K562 (cell line): ENCODE data around the gene TLR2. TPM values are rescaled to one million over a fixed set of nuclear protein-coding genes. Genes with fewer than 3 reads are reported as not detected.

Source experiments
- ATAC-seq: fragments of 200-7000 bp; cut with Tn5 transposase; 3 replicates; pipeline ENCODE4 v1.9.1; 2020; ENCODE audit warnings: moderate library complexity
- BruUV-seq: library from RNA; stranded (reverse); fragments of 400-500 nt; replicated peaks from 2 replicates; lab custom pipeline; 2021; lab: Mats Ljungman, UMichigan
- CTCF ChIA-PET: fragments of 300-600 bp; formaldehyde crosslinking; extraction: SDS; loops from one replicate; lab custom pipeline; 2021; ENCODE audit warnings: low intra/inter-chr PET ratio; lab: Yijun Ruan, JAX
- POLR2A ChIA-PET: fragments of 300-600, 350-650 bp; sonication (Branson Sonifier 250); formaldehyde crosslinking; extraction: SDS; loops from one replicate; lab custom pipeline; 2021; ENCODE audit warnings: antibody characterized with exemption, inconsistent platforms; lab: Yijun Ruan, JAX
- DNase-seq, 4 experiments: peaks; one replicate each; pipeline versions ENCODE4 v3.0.0 to v3.0.0-alpha.2; 2011 to 2018; ENCODE audit warnings: low spot score in 3 of 4, mixed read lengths in 3 of 4; ENCODE audit errors: extremely low read depth in 1 of 4
- FAIRE-seq: peaks from 2 replicates; lab custom pipeline; 2011; peaks lifted over from hg19 to GRCh38; lab: Jason Lieb, UNC
- H2AFZ ChIP-seq: 2 replicates; pipeline ENCODE4 v1.6.0; 2011; ENCODE audit warnings: low read depth, low read length, control low read depth, inconsistent platforms
- H3K27ac ChIP-seq: fragments of 200-600 bp; 3 replicates; pipeline ENCODE4 v1.8.0; 2011; ENCODE audit warnings: low read depth, mild to moderate bottlenecking, control low read depth, inconsistent platforms, low read length, moderate library complexity, mixed read lengths; ENCODE audit errors: extremely low read depth
- H3K27me3 ChIP-seq, 2 experiments: fragments of 300-600 bp in 1 of 2; 2 replicates in 1 of 2; 3 replicates in 1 of 2; pipeline versions ENCODE4 v1.6.0 to v1.8.0; 2011; ENCODE audit warnings: inconsistent platforms in 2 of 2, low read length in 2 of 2, mild to moderate bottlenecking in 1 of 2, mixed read lengths in 1 of 2, moderate library complexity in 1 of 2; ENCODE audit not compliant: control insufficient read depth in 2 of 2, insufficient read depth in 2 of 2
- H3K36me3 ChIP-seq: fragments of 300-600 bp; 3 replicates; pipeline ENCODE4 v1.8.0; 2011; ENCODE audit warnings: mild to moderate bottlenecking, low read length, inconsistent platforms; ENCODE audit not compliant: control insufficient read depth, insufficient read depth
- H3K4me1 ChIP-seq, 2 experiments: fragments of 200-600 bp in 1 of 2; replicated peaks in 1 of 2; 2 replicates in 1 of 2; 3 replicates in 1 of 2; pipeline versions ENCODE4 v1.5.1 to v1.8.0; 2011; ENCODE audit warnings: inconsistent platforms in 2 of 2, low read length in 2 of 2, mild to moderate bottlenecking in 1 of 2, mixed read lengths in 1 of 2, moderate library complexity in 1 of 2; ENCODE audit not compliant: control insufficient read depth in 2 of 2, insufficient read depth in 2 of 2
- H3K4me2 ChIP-seq: 2 replicates; pipeline ENCODE4 v1.6.1; 2011; ENCODE audit warnings: low read length, control low read depth, inconsistent platforms, mixed read lengths; ENCODE audit not compliant: insufficient read depth
- H3K4me3 ChIP-seq: fragments of 200-600 bp; sonication (generic), shearing (Covaris generic); 2 replicates; pipeline ENCODE4 v1.5.1; 2016; ENCODE audit warnings: control low read depth, inconsistent platforms
- H3K79me2 ChIP-seq: fragments of 200-600 bp; 3 replicates; pipeline ENCODE4 v1.8.0; 2011; ENCODE audit warnings: low read length, inconsistent platforms; ENCODE audit not compliant: control insufficient read depth, insufficient read depth
- H3K9ac ChIP-seq, 2 experiments: 2 replicates each; pipeline versions ENCODE4 v1.6.0 to v1.6.1; 2011; ENCODE audit warnings: low read depth in 2 of 2, low read length in 2 of 2, control low read depth in 1 of 2, inconsistent platforms in 1 of 2, mild to moderate bottlenecking in 1 of 2, mixed read lengths in 1 of 2; ENCODE audit not compliant: insufficient read depth in 1 of 2
- H3K9me1 ChIP-seq: one replicate; pipeline ENCODE4 v1.6.0; 2011; ENCODE audit warnings: inconsistent platforms, mild to moderate bottlenecking, low read length, moderate library complexity; ENCODE audit not compliant: control insufficient read depth, insufficient read depth
- H3K9me3 ChIP-seq: replicated peaks from 2 replicates; pipeline ENCODE4 v1.5.1; 2011; ENCODE audit warnings: low read depth, low read length, inconsistent platforms; ENCODE audit not compliant: control insufficient read depth, insufficient read depth
- H4K20me1 ChIP-seq: replicated peaks from 2 replicates; pipeline ENCODE4 v1.6.1; 2011; ENCODE audit warnings: low read length, inconsistent platforms, mixed read lengths; ENCODE audit not compliant: control insufficient read depth, insufficient read depth
- ARID4B ChIP-seq: sonication (generic); formaldehyde crosslinking; IDR thresholded peaks from 2 replicates; pipeline ENCODE4 v1.8.0; 2022; ENCODE audit warnings: mild to moderate bottlenecking, missing genetic modification reagents
- ARNT ChIP-seq, 2 experiments: fragments of 450-650 bp; IDR thresholded peaks; 2 replicates each; pipeline ENCODE4 v1.6.1; 2016; ENCODE audit warnings: mild to moderate bottlenecking in 1 of 2
- ATF1 ChIP-seq, 2 experiments: fragments of 450-650 bp in 1 of 2; IDR thresholded peaks; 2 replicates each; pipeline ENCODE4 v1.6.1; 2016; ENCODE audit warnings: missing compliant biosample characterization in 1 of 2, missing genetic modification characterization in 1 of 2
- BDP1 ChIP-seq: IDR thresholded peaks from 3 replicates; pipeline ENCODE4 v1.6.1; 2011; ENCODE audit not compliant: insufficient read length, insufficient read depth
- E2F4 ChIP-seq: sonication (generic); formaldehyde crosslinking; IDR thresholded peaks from 2 replicates; pipeline ENCODE4 v1.8.0; 2022; ENCODE audit warnings: mild to moderate bottlenecking, low read depth, missing genetic modification reagents
- ETV5 ChIP-seq: sonication (generic); formaldehyde crosslinking; IDR thresholded peaks from 2 replicates; pipeline ENCODE4 v1.4.0; 2020; ENCODE audit warnings: low read depth, mild to moderate bottlenecking, missing genetic modification reagents
- FOXM1 ChIP-seq, 2 experiments: fragments of 450-650 bp in 1 of 2; sonication (generic) in 1 of 2; formaldehyde crosslinking in 1 of 2; IDR thresholded peaks; 2 replicates each; pipeline versions ENCODE4 v1.6.1 to v1.9.0; 2017 to 2022; ENCODE audit warnings: low read depth in 2 of 2, mild to moderate bottlenecking in 2 of 2, missing genetic modification reagents in 1 of 2, moderate library complexity in 1 of 2
- GATAD2B ChIP-seq: fragments of 450-650 bp; IDR thresholded peaks from 2 replicates; pipeline ENCODE4 v1.6.1; 2017; ENCODE audit warnings: mild to moderate bottlenecking, borderline replicate concordance
- POLR2G ChIP-seq: fragments of 200-400 bp; formaldehyde crosslinking; IDR thresholded peaks from 2 replicates; pipeline ENCODE4 v1.6.1; 2017; ENCODE audit warnings: low read depth, mild to moderate bottlenecking, antibody characterized with exemption, low read length, moderate library complexity
- SAFB ChIP-seq: fragments of 200-400 bp; formaldehyde crosslinking; IDR thresholded peaks from 2 replicates; pipeline ENCODE4 v1.6.1; 2017; ENCODE audit warnings: low read depth, low read length, borderline replicate concordance
- SMC3 ChIP-seq: conservative IDR thresholded peaks from 2 replicates; pipeline ENCODE4 v1.6.1; 2011; ENCODE audit warnings: low read depth, low read length, improper control_type of control experiment; ENCODE audit not compliant: insufficient read depth
- XRCC5 ChIP-seq: fragments of 200-400 bp; formaldehyde crosslinking; IDR thresholded peaks from 2 replicates; pipeline ENCODE4 v1.6.1; 2017; ENCODE audit warnings: low read depth, mild to moderate bottlenecking, low read length
- ZNF143 ChIP-seq: sonication (generic); formaldehyde crosslinking; IDR thresholded peaks from 2 replicates; pipeline ENCODE4 v1.9.0; 2022; ENCODE audit warnings: mild to moderate bottlenecking, missing genetic modification reagents
- ZNF695 ChIP-seq: fragments of 450-650 bp; formaldehyde crosslinking; IDR thresholded peaks from 2 replicates; pipeline ENCODE4 v1.4.0; 2020; ENCODE audit warnings: mild to moderate bottlenecking, moderate library complexity
- WGBS: fragments of 100-300 bp; shearing (Covaris generic); methylation state at CpG from one replicate; pipeline ENCODE4 v1.1.6; 2016; ENCODE audit warnings: low coverage, mixed read lengths; ENCODE audit not compliant: insufficient coverage; ENCODE audit errors: missing lambda C conversion rate; 5-methylcytosine and 5-hydroxymethylcytosine counted together
- in situ Hi-C: fragments of 300-500 bp; cut with MboI; formaldehyde crosslinking; loops from 4 replicates; pipeline ENCODE4 v1.15.0; 2018; ENCODE audit warnings: inconsistent platforms, mixed read lengths
- intact Hi-C: fragments of 100-400 bp; cut with micrococcal nuclease; formaldehyde crosslinking; loops from 2 replicates; pipeline ENCODE4 v1.14.2; 2022
- polyA plus RNA-seq, 8 experiments: library from polyadenylated mRNA; depleted of rRNA in 4 of 8; stranded (reverse) in 5 of 8; unstranded in 3 of 8; fragments of >200 nt; fragmentation: Nextera tagmentation in 2 of 8; fragmentation: Illumina TruSeq in 1 of 8; extraction: Ambion mirVana in 2 of 8; extraction: Trizol in 1 of 8; gene quantifications; 2 replicates each; pipeline versions ENCODE4 v1.2.1 to v1.2.3, GENCODE V29; 2011 to 2014; ENCODE audit warnings: inconsistent platforms in 1 of 8, missing spikeins in 1 of 8
- total RNA-seq, 7 experiments: library from RNA; depleted of rRNA in 6 of 7; stranded (reverse); fragments of >200 nt in 6 of 7; fragmentation: Illumina TruSeq in 2 of 7; extraction: Trizol in 2 of 7; gene quantifications; 2 replicates each; pipeline versions ENCODE4 v1.2.1 to v1.2.3, GENCODE V29; 2011 to 2021; ENCODE audit warnings: low replicate concordance in 1 of 7
- TF ChIP-seq, protein P1 (sequence below): fragments of 450-650 bp; IDR thresholded peaks from 2 replicates; pipeline ENCODE4 v1.6.1; 2017; ENCODE audit warnings: mild to moderate bottlenecking, moderate library complexity

TLR2 gene
- total and polyA plus RNA-seq, 9 of the 15 experiments (the other 6 are each of a cell fraction or from before 2014, with no cell fraction given), result 0.09 to 0.11 TPM; not detected in 7

GRCh38 chr4:153676486-153676885 is 7.6 kb upstream of the TLR2 start (continued):
- no peak for TF ChIP-seq SMC3
- TF ChIP-seq ATF1 (CRISPR knock-in tag; IDR thresholded peaks at IDR 0.05), result no peak
- no peak for TF ChIP-seq ATF1 (tag; IDR thresholded peaks at IDR 0.05)
- TF ChIP-seq POLR2G, result no peak
- TF ChIP-seq GATAD2B, result no peak

- in situ Hi-C loops (no loop called here), intact Hi-C loops (no loop called here)
- Histone ChIP-seq H3K9me3 (no peaks in the 10 kb centered on the region; the same call in 1 of the 2 replicates), H2AFZ (no peak overlapping the region), H3K27ac (no peak overlapping the region), H3K9ac (no peak overlapping the region), H3K27me3 (peaks cover 0 to 2% of the 10 kb centered on the region in 2 experiments; a peak in 1 of 5 replicates), H3K4me3 (no peak overlapping the region), H3K36me3 (no peaks in the 10 kb centered on the region), H4K20me1 (no peaks in the 10 kb centered on the region), H3K4me1 (no peaks in the 10 kb centered on the region), H3K4me2 (no peak overlapping the region), H3K9me1 (no peaks in the 10 kb centered on the region), H3K79me2 (no peaks in the 10 kb centered on the region)
- ATAC-seq, result no peak
- DNase-seq, result no peak
- CTCF ChIA-PET, result no interaction called here
- WGBS, result 0% methylated on average over 1 of the region's 1 CpG
- POLR2A ChIA-PET, result no interaction called here
- TF ChIP-seq ARID4B (CRISPR knock-in tag), result no peak
- no peak for TF ChIP-seq E2F4 (CRISPR knock-in tag)
- TF ChIP-seq ZNF143 (CRISPR knock-in tag), result no peak
- TF ChIP-seq FOXM1 (IDR thresholded peaks at IDR 0.05; ENCODE audit: low read depth), result no peak
- no peak for TF ChIP-seq FOXM1 (CRISPR knock-in tag; IDR thresholded peaks at IDR 0.05; ENCODE audit: low read depth)
- TF ChIP-seq ETV5 (CRISPR knock-in tag), result no peak
- TF ChIP-seq BDP1, result no peak
- TF ChIP-seq SAFB, result no peak
- TF ChIP-seq ARNT (IDR thresholded peaks at IDR 0.05), result no peak
- TF ChIP-seq, protein P1, sequence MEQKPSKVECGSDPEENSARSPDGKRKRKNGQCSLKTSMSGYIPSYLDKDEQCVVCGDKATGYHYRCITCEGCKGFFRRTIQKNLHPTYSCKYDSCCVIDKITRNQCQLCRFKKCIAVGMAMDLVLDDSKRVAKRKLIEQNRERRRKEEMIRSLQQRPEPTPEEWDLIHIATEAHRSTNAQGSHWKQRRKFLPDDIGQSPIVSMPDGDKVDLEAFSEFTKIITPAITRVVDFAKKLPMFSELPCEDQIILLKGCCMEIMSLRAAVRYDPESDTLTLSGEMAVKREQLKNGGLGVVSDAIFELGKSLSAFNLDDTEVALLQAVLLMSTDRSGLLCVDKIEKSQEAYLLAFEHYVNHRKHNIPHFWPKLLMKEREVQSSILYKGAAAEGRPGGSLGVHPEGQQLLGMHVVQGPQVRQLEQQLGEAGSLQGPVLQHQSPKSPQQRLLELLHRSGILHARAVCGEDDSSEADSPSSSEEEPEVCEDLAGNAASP, result no peak
- no peak for TF ChIP-seq XRCC5
- no peak for TF ChIP-seq ZNF695 (CRISPR knock-in tag)
- no peak for FAIRE-seq
- BruUV-seq, result no TSS peak
These were observed 7.1 kb upstream of the TLR2 start for GRCh38 chr4:153676984-153677383.
